ENCODE results near the gene FARS2. TPM values are rescaled to one million over a fixed set of nuclear protein-coding genes. Genes with fewer than 3 reads are reported as not detected.
A peak's percentile ranks its signal among the peaks of the same experiment; 100 is the strongest.

The FARS2 gene
- total and polyA plus RNA-seq, 5 donors from 2014 or later = 26.9 to 39.7 (median 34.9) TPM

GRCh38 chr6:5501837-5502236 lies 240.5 kb downstream of the FARS2 start:
- H3K9me3 ChIP-seq (ENCODE audit: control insufficient read depth in 2 of 2, low read length in 2 of 2) = no peaks in the 10 kb centered on the region
- no peaks in the 10 kb centered on the region for H3K36me3 ChIP-seq (ENCODE audit: control insufficient read depth, insufficient read depth, low read length)
- H3K27me3 Mint-ChIP-seq = no peaks in the 10 kb centered on the region
- H3K4me1 Mint-ChIP-seq = peaks cover 5 to 39% (median 15%) of the 10 kb centered on the region in 4 donors
- no peaks in the 10 kb centered on the region for H3K4me1 ChIP-seq (ENCODE audit: control insufficient read depth, insufficient read depth, low read length, poor library complexity, severe bottlenecking)
- no peaks in the 10 kb centered on the region for H3K27me3 ChIP-seq (ENCODE audit: control insufficient read depth, insufficient read depth, low read length)
- H3K27ac Mint-ChIP-seq = no peak overlapping the region
- no peak overlapping the region for H3K4me3 Mint-ChIP-seq
- no peak overlapping the region for H3K4me3 ChIP-seq (ENCODE audit: low read depth, low read length)
- DNase-seq (no peak), ATAC-seq (ENCODE audit: low read depth in 2 of 2) (no peak)
- H3K36me3 Mint-ChIP-seq = peaks cover 38% of the 10 kb centered on the region
- H3K27ac ChIP-seq (ENCODE audit: insufficient read depth, low read length, poor library complexity, severe bottlenecking) = no peak overlapping the region
- no peaks in the 10 kb centered on the region for H3K9me3 Mint-ChIP-seq

- Mint-ChIP-seq H3K27ac (no peak overlapping the region), H3K4me3 (no peak overlapping the region), H3K27me3 (no peaks in the 10 kb centered on the region), H3K36me3 (peaks cover 26% of the 10 kb centered on the region), H3K4me1 (peaks cover 0 to 45% (median 17%) of the 10 kb centered on the region in 4 donors), H3K9me3 (no peaks in the 10 kb centered on the region)
- Histone ChIP-seq H3K4me3 (ENCODE audit: low read depth, low read length) (no peak overlapping the region), H3K27ac (ENCODE audit: insufficient read depth, low read length, poor library complexity, severe bottlenecking) (no peak overlapping the region), H3K4me1 (ENCODE audit: control insufficient read depth, insufficient read depth, low read length, poor library complexity, severe bottlenecking) (no peaks in the 10 kb centered on the region), H3K36me3 (ENCODE audit: control insufficient read depth, insufficient read depth, low read length) (no peaks in the 10 kb centered on the region), H3K27me3 (ENCODE audit: control insufficient read depth, insufficient read depth, low read length) (no peaks in the 10 kb centered on the region), H3K9me3 (ENCODE audit: control insufficient read depth in 2 of 2, low read length in 2 of 2) (no peaks in the 10 kb centered on the region)
- ATAC-seq (ENCODE audit: low read depth in 2 of 2) (no peak), DNase-seq (no peak)
Observed at GRCh38 chr6:5504078-5504477, 242.8 kb downstream of the FARS2 start.

GRCh38 chr6:5506149-5506548 lies 244.8 kb downstream of the FARS2 start:
- Mint-ChIP-seq H3K27me3 (no peaks in the 10 kb centered on the region), H3K4me3 (no peak overlapping the region), H3K4me1 (peaks cover 0 to 33% (median 14%) of the 10 kb centered on the region in 4 donors), H3K9me3 (peaks cover 0 to 2% (median 0%) of the 10 kb centered on the region in 7 donors), H3K27ac (peak overlapping the region in 2 of 3 donors; percentile 13 to 39), H3K36me3 (peaks cover 18% of the 10 kb centered on the region)
- Histone ChIP-seq H3K27ac (ENCODE audit: insufficient read depth, low read length, poor library complexity, severe bottlenecking) (no peak overlapping the region), H3K9me3 (ENCODE audit: control insufficient read depth in 2 of 2, low read length in 2 of 2) (no peaks in the 10 kb centered on the region), H3K36me3 (ENCODE audit: control insufficient read depth, insufficient read depth, low read length) (no peaks in the 10 kb centered on the region), H3K4me3 (ENCODE audit: low read depth, low read length) (no peak overlapping the region), H3K27me3 (ENCODE audit: control insufficient read depth, insufficient read depth, low read length) (no peaks in the 10 kb centered on the region), H3K4me1 (ENCODE audit: control insufficient read depth, insufficient read depth, low read length, poor library complexity, severe bottlenecking) (no peaks in the 10 kb centered on the region)
- DNase-seq (no peak), ATAC-seq (ENCODE audit: low read depth in 2 of 2) (no peak)

- H3K9me3 ChIP-seq (ENCODE audit: control insufficient read depth in 2 of 2, low read length in 2 of 2) = no peaks in the 10 kb centered on the region
- H3K4me3 Mint-ChIP-seq = peak overlapping the region in 1 of 4 donors; percentile 6
- no peak overlapping the region for H3K27ac ChIP-seq (ENCODE audit: insufficient read depth, low read length, poor library complexity, severe bottlenecking)
- ATAC-seq (ENCODE audit: low read depth in 2 of 2) (no peak), DNase-seq (no peak)
- no peaks in the 10 kb centered on the region for H3K4me1 ChIP-seq (ENCODE audit: control insufficient read depth, insufficient read depth, low read length, poor library complexity, severe bottlenecking)
- H3K27me3 ChIP-seq (ENCODE audit: control insufficient read depth, insufficient read depth, low read length) = no peaks in the 10 kb centered on the region
- no peaks in the 10 kb centered on the region for H3K27me3 Mint-ChIP-seq
- H3K36me3 ChIP-seq (ENCODE audit: control insufficient read depth, insufficient read depth, low read length) = no peaks in the 10 kb centered on the region
- H3K36me3 Mint-ChIP-seq = peaks cover 18% of the 10 kb centered on the region
- H3K27ac Mint-ChIP-seq = peak overlapping the region; percentile 13 to 76 (median 39)
- H3K4me1 Mint-ChIP-seq = peaks cover 0 to 35% (median 14%) of the 10 kb centered on the region in 4 donors
- peaks cover 0 to 2% (median 0%) of the 10 kb centered on the region in 7 donors for H3K9me3 Mint-ChIP-seq
- H3K4me3 ChIP-seq (ENCODE audit: low read depth, low read length) = no peak overlapping the region
Observed at GRCh38 chr6:5506597-5506996, 245.3 kb downstream of the FARS2 start.

- H3K36me3 Mint-ChIP-seq = peaks cover 15% of the 10 kb centered on the region
- Histone ChIP-seq H3K4me3 (ENCODE audit: low read depth, low read length) (peak overlapping the region; percentile 26), H3K9me3 (ENCODE audit: control insufficient read depth in 2 of 2, low read length in 2 of 2) (no peaks in the 10 kb centered on the region), H3K36me3 (ENCODE audit: control insufficient read depth, insufficient read depth, low read length) (no peaks in the 10 kb centered on the region), H3K27ac (ENCODE audit: insufficient read depth, low read length, poor library complexity, severe bottlenecking) (no peak overlapping the region), H3K27me3 (ENCODE audit: control insufficient read depth, insufficient read depth, low read length) (no peaks in the 10 kb centered on the region), H3K4me1 (ENCODE audit: control insufficient read depth, insufficient read depth, low read length, poor library complexity, severe bottlenecking) (no peaks in the 10 kb centered on the region)
- H3K4me3 Mint-ChIP-seq = peak overlapping the region in 2 of 4 donors; percentile 1 to 9
- ATAC-seq (ENCODE audit: low read depth in 2 of 2) (peak in 1 of 2 donors; percentile 64), DNase-seq (peak in 1 of 3 donors; percentile 68)
- peaks cover 0 to 2% (median 0%) of the 10 kb centered on the region in 7 donors for H3K9me3 Mint-ChIP-seq
- H3K27me3 Mint-ChIP-seq = no peaks in the 10 kb centered on the region
- peak overlapping the region; percentile 32 to 76 (median 39) for H3K27ac Mint-ChIP-seq
- peaks cover 0 to 32% (median 14%) of the 10 kb centered on the region in 4 donors for H3K4me1 Mint-ChIP-seq
Observed at GRCh38 chr6:5507131-5507681, 245.9 kb downstream of the FARS2 start.

GRCh38 chr6:5509106-5509505 lies 247.8 kb downstream of the FARS2 start:
- Mint-ChIP-seq H3K36me3 (peaks cover 16% of the 10 kb centered on the region), H3K27me3 (no peaks in the 10 kb centered on the region), H3K9me3 (peaks cover 0 to 2% (median 0%) of the 10 kb centered on the region in 7 donors), H3K4me1 (peaks cover 0 to 43% (median 18%) of the 10 kb centered on the region in 4 donors), H3K4me3 (no peak overlapping the region), H3K27ac (peak overlapping the region in 1 of 3 donors; percentile 14)
- Histone ChIP-seq H3K27me3 (ENCODE audit: control insufficient read depth, insufficient read depth, low read length) (no peaks in the 10 kb centered on the region), H3K4me3 (ENCODE audit: low read depth, low read length) (no peak overlapping the region), H3K4me1 (ENCODE audit: control insufficient read depth, insufficient read depth, low read length, poor library complexity, severe bottlenecking) (no peaks in the 10 kb centered on the region), H3K27ac (ENCODE audit: insufficient read depth, low read length, poor library complexity, severe bottlenecking) (no peak overlapping the region), H3K9me3 (ENCODE audit: control insufficient read depth in 2 of 2, low read length in 2 of 2) (no peaks in the 10 kb centered on the region), H3K36me3 (ENCODE audit: control insufficient read depth, insufficient read depth, low read length) (no peaks in the 10 kb centered on the region)
- ATAC-seq (ENCODE audit: low read depth in 2 of 2) = no peak
- DNase-seq = no peak

GRCh38 chr6:5510331-5511133 lies 249.2 kb downstream of the FARS2 start:
- H3K4me1 Mint-ChIP-seq = peaks cover 0 to 39% (median 18%) of the 10 kb centered on the region in 4 donors
- H3K4me3 ChIP-seq (ENCODE audit: low read depth, low read length) = no peak overlapping the region
- DNase-seq = no peak
- H3K4me1 ChIP-seq (ENCODE audit: control insufficient read depth, insufficient read depth, low read length, poor library complexity, severe bottlenecking) = no peaks in the 10 kb centered on the region
- no peaks in the 10 kb centered on the region for H3K9me3 ChIP-seq (ENCODE audit: control insufficient read depth in 2 of 2, low read length in 2 of 2)
- no peaks in the 10 kb centered on the region for H3K36me3 ChIP-seq (ENCODE audit: control insufficient read depth, insufficient read depth, low read length)
- peaks cover 0 to 2% (median 0%) of the 10 kb centered on the region in 7 donors for H3K9me3 Mint-ChIP-seq
- H3K27ac ChIP-seq (ENCODE audit: insufficient read depth, low read length, poor library complexity, severe bottlenecking) = no peak overlapping the region
- ATAC-seq (ENCODE audit: low read depth in 2 of 2) = no peak
- no peaks in the 10 kb centered on the region for H3K27me3 Mint-ChIP-seq
- peaks cover 16% of the 10 kb centered on the region for H3K36me3 Mint-ChIP-seq
- H3K4me3 Mint-ChIP-seq = no peak overlapping the region
- no peaks in the 10 kb centered on the region for H3K27me3 ChIP-seq (ENCODE audit: control insufficient read depth, insufficient read depth, low read length)
- H3K27ac Mint-ChIP-seq = no peak overlapping the region
